HepG2 (cell line): ENCODE measurements around the gene SPECC1L. TPM values are rescaled to one million over a fixed set of nuclear protein-coding genes. Genes with fewer than 3 reads are reported as not detected.

Experiments used
- ATAC-seq: fragments of 200-7000 bp; cut with Tn5 transposase; 3 replicates; pipeline ENCODE4 v1.9.1; 2020; ENCODE audit warnings: mild to moderate bottlenecking, moderate library complexity
- BruUV-seq: library from RNA; stranded (reverse); fragments of 400-500 nt; replicated peaks from 2 replicates; lab custom pipeline; 2021; lab: Mats Ljungman, UMichigan
- CTCF ChIA-PET: fragments of 300-600 bp; formaldehyde crosslinking; extraction: SDS; loops from one replicate; lab custom pipeline; 2021; ENCODE audit warnings: low total read pairs, inconsistent platforms, low intra/inter-chr PET ratio; lab: Yijun Ruan, JAX
- POLR2A ChIA-PET: fragments of 350-600 bp; sonication (Branson Sonifier 250); formaldehyde crosslinking; loops from one replicate; lab custom pipeline; 2020; ENCODE audit warnings: antibody characterized with exemption, inconsistent platforms; lab: Yijun Ruan, JAX
- DNase-seq: peaks from one replicate; pipeline ENCODE4 v3.0.0-alpha.2; 2015; ENCODE audit warnings: low spot score
- FAIRE-seq: peaks from 3 replicates; lab custom pipeline; 2011; peaks lifted over from hg19 to GRCh38; lab: Jason Lieb, UNC
- H2AFZ ChIP-seq: one replicate; pipeline ENCODE4 v1.6.1; 2011; ENCODE audit warnings: low read length, inconsistent platforms
- H3K27ac ChIP-seq: fragments of 300-600 bp; 3 replicates; pipeline ENCODE4 v1.8.0; 2011; ENCODE audit warnings: mixed run types, mild to moderate bottlenecking, mixed read lengths, low read length, inconsistent platforms; ENCODE audit not compliant: insufficient read depth; ENCODE audit errors: extremely low read length
- H3K27me3 ChIP-seq, 2 experiments: fragments of 200-600 bp in 1 of 2; 2 replicates in 1 of 2; 3 replicates in 1 of 2; pipeline versions ENCODE4 v1.6.0 to v1.8.0; 2011; ENCODE audit warnings: low read length in 2 of 2, mild to moderate bottlenecking in 2 of 2, moderate library complexity in 2 of 2, inconsistent platforms in 1 of 2; ENCODE audit not compliant: insufficient read depth in 2 of 2, control insufficient read depth in 1 of 2
- H3K36me3 ChIP-seq, 2 experiments: fragments of 200-600 bp in 1 of 2; replicated peaks in 1 of 2; 2 replicates in 1 of 2; 3 replicates in 1 of 2; pipeline versions ENCODE4 v1.5.1 to v1.8.0; 2011; ENCODE audit warnings: low read length in 2 of 2, inconsistent platforms in 1 of 2; ENCODE audit not compliant: insufficient read depth in 2 of 2, control insufficient read depth in 1 of 2
- H3K4me1 ChIP-seq: 2 replicates; pipeline ENCODE4 v1.5.1; 2012; ENCODE audit warnings: low read length, inconsistent platforms; ENCODE audit not compliant: insufficient read depth
- H3K4me2 ChIP-seq: 2 replicates; pipeline ENCODE4 v1.6.0; 2011; ENCODE audit warnings: low read depth, low read length, inconsistent platforms
- H3K4me3 ChIP-seq, 3 experiments: fragments of 200-600 bp in 1 of 3; sonication (generic), shearing (Covaris generic) in 1 of 3; replicated peaks in 1 of 3; 2 replicates each; pipeline ENCODE4 v1.5.1; 2011 to 2016; ENCODE audit warnings: low read length in 3 of 3, inconsistent platforms in 2 of 3, low read depth in 2 of 3, mild to moderate bottlenecking in 2 of 3, control low read depth in 1 of 3, mixed read lengths in 1 of 3; ENCODE audit not compliant: insufficient read depth in 1 of 3
- H3K79me2 ChIP-seq: one replicate; pipeline ENCODE4 v1.6.1; 2011; ENCODE audit warnings: low read length, inconsistent platforms; ENCODE audit not compliant: insufficient read depth
- H3K9ac ChIP-seq: 2 replicates; pipeline ENCODE4 v1.6.0; 2011; ENCODE audit warnings: mild to moderate bottlenecking, low read depth, low read length, inconsistent platforms; ENCODE audit not compliant: insufficient read depth
- H3K9me3 ChIP-seq: 2 replicates; pipeline ENCODE4 v1.5.1; 2012; ENCODE audit warnings: mild to moderate bottlenecking, low read length
- H4K20me1 ChIP-seq: 2 replicates; pipeline ENCODE4 v1.6.0; 2011; ENCODE audit warnings: inconsistent platforms, mild to moderate bottlenecking, low read length, moderate library complexity; ENCODE audit not compliant: insufficient read depth
- BORCS8-MEF2B ChIP-seq: sonication (generic); formaldehyde crosslinking; IDR thresholded peaks from 2 replicates; pipeline ENCODE4 v1.8.0; 2022; ENCODE audit warnings: mild to moderate bottlenecking, missing genetic modification reagents
- ISL2 ChIP-seq: sonication (generic); formaldehyde crosslinking; IDR thresholded peaks from 2 replicates; pipeline ENCODE4 v1.5.0; 2020; ENCODE audit warnings: missing genetic modification reagents
- JUND ChIP-seq: sonication (generic); formaldehyde crosslinking; IDR thresholded peaks from 2 replicates; pipeline ENCODE4 v1.8.0; 2022; ENCODE audit warnings: mild to moderate bottlenecking, missing genetic modification reagents
- PTBP1 ChIP-seq: fragments of 200-400 bp; formaldehyde crosslinking; IDR thresholded peaks from 2 replicates; pipeline ENCODE4 v1.6.1; 2018; ENCODE audit warnings: low read length, low read depth; ENCODE audit not compliant: poor library complexity, severe bottlenecking
- SNAPC4 ChIP-seq: sonication (generic); formaldehyde crosslinking; IDR thresholded peaks from 2 replicates; pipeline ENCODE4 v1.4.0; 2020; ENCODE audit warnings: mild to moderate bottlenecking, missing genetic modification reagents
- TOE1 ChIP-seq: sonication (generic); formaldehyde crosslinking; IDR thresholded peaks from 2 replicates; pipeline ENCODE4 v1.4.0; 2020; ENCODE audit warnings: mild to moderate bottlenecking, missing genetic modification reagents
- ZNF557 ChIP-seq: sonication (generic); formaldehyde crosslinking; IDR thresholded peaks from 2 replicates; pipeline ENCODE4 v1.4.0; 2020; ENCODE audit warnings: missing genetic modification reagents
- ZNF720 ChIP-seq: sonication (generic); formaldehyde crosslinking; IDR thresholded peaks from 2 replicates; pipeline ENCODE4 v1.4.0; 2020; ENCODE audit warnings: missing genetic modification reagents
- ZSCAN30 ChIP-seq: sonication (generic); formaldehyde crosslinking; IDR thresholded peaks from 2 replicates; pipeline ENCODE4 v1.5.0; 2020; ENCODE audit warnings: mild to moderate bottlenecking, missing genetic modification reagents
- WGBS: methylation state at CpG from one replicate; pipeline ENCODE4 v1.1.6; 2017; ENCODE audit warnings: low lambda C conversion rate; 5-methylcytosine and 5-hydroxymethylcytosine counted together
- in situ Hi-C: cut with HindIII; loops from 2 replicates; pipeline ENCODE4 v1.10.0; 2017; ENCODE audit warnings: low pct_unique_long_range_greater_than_20kb; ENCODE audit not compliant: extremely low pct_ligation_motif_present
- intact Hi-C: fragments of 100-400 bp; cut with micrococcal nuclease; formaldehyde crosslinking; loops from one replicate; pipeline ENCODE4 v1.10.0; 2022; ENCODE audit not compliant: unreplicated experiment
- polyA plus RNA-seq, 8 experiments: library from polyadenylated mRNA; depleted of rRNA in 3 of 8; stranded (reverse) in 7 of 8; unstranded in 1 of 8; fragments of >200 nt; fragmentation: Illumina TruSeq in 4 of 8; extraction: Trizol in 4 of 8; gene quantifications; 2 replicates each; pipeline versions ENCODE4 v1.2.1 to v1.2.3, GENCODE V29; 2011 to 2016; ENCODE audit warnings: low read depth in 4 of 8, missing spikeins in 1 of 8, mixed read lengths in 1 of 8; ENCODE audit not compliant: insufficient read depth in 1 of 8
- total RNA-seq, 5 experiments: library from RNA; depleted of rRNA; stranded (reverse); fragments of >200 nt; fragmentation: Illumina TruSeq; extraction: Trizol; gene quantifications; 2 replicates each; pipeline ENCODE4 v1.2.3, GENCODE V29; 2016; ENCODE audit warnings: low read depth in 1 of 5
- TF ChIP-seq, protein P1 (sequence below), 2 experiments: IDR thresholded peaks; 2 replicates each; pipeline ENCODE4 v1.6.1; 2011 to 2012; ENCODE audit warnings: low read length in 2 of 2, borderline replicate concordance in 1 of 2, low read depth in 1 of 2, mild to moderate bottlenecking in 1 of 2, moderate library complexity in 1 of 2

The SPECC1L gene
- total and polyA plus RNA-seq, 2 of the 13 experiments (the other 11 are each of a cell fraction or from before 2014, with no cell fraction given): 14.1 to 30.3 TPM

- no peak for ATAC-seq
- DNase-seq: no peak
- POLR2A ChIA-PET: no interaction called here
- CTCF ChIA-PET: no interaction called here
- TF ChIP-seq PTBP1: no peak
- no peak for TF ChIP-seq ISL2 (CRISPR knock-in tag)
- no peak for TF ChIP-seq SNAPC4
- no peak for TF ChIP-seq TOE1 (CRISPR knock-in tag)
- TF ChIP-seq, protein P1, sequence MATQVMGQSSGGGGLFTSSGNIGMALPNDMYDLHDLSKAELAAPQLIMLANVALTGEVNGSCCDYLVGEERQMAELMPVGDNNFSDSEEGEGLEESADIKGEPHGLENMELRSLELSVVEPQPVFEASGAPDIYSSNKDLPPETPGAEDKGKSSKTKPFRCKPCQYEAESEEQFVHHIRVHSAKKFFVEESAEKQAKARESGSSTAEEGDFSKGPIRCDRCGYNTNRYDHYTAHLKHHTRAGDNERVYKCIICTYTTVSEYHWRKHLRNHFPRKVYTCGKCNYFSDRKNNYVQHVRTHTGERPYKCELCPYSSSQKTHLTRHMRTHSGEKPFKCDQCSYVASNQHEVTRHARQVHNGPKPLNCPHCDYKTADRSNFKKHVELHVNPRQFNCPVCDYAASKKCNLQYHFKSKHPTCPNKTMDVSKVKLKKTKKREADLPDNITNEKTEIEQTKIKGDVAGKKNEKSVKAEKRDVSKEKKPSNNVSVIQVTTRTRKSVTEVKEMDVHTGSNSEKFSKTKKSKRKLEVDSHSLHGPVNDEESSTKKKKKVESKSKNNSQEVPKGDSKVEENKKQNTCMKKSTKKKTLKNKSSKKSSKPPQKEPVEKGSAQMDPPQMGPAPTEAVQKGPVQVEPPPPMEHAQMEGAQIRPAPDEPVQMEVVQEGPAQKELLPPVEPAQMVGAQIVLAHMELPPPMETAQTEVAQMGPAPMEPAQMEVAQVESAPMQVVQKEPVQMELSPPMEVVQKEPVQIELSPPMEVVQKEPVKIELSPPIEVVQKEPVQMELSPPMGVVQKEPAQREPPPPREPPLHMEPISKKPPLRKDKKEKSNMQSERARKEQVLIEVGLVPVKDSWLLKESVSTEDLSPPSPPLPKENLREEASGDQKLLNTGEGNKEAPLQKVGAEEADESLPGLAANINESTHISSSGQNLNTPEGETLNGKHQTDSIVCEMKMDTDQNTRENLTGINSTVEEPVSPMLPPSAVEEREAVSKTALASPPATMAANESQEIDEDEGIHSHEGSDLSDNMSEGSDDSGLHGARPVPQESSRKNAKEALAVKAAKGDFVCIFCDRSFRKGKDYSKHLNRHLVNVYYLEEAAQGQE (IDR thresholded peaks at IDR 0.05; ENCODE audit: borderline replicate concordance in 1 of 2, low read depth in 1 of 2, low read length in 2 of 2): no peak
- no peak for TF ChIP-seq ZNF557 (CRISPR knock-in tag)
- no peak for TF ChIP-seq BORCS8-MEF2B (CRISPR knock-in tag)
- TF ChIP-seq JUND (CRISPR knock-in tag): no peak
- TF ChIP-seq ZNF720 (CRISPR knock-in tag): no peak
- no peak for TF ChIP-seq ZSCAN30
- H3K79me2 ChIP-seq: no peaks in the 10 kb centered on the region
- no peak overlapping the region for H3K27ac ChIP-seq
- no peak overlapping the region for H3K9ac ChIP-seq
- no peak overlapping the region for H3K4me2 ChIP-seq
- H3K9me3 ChIP-seq: no peaks in the 10 kb centered on the region
- WGBS: 100% methylated on average over 2 of the region's 2 CpGs
- intact Hi-C loops (no loop called here), in situ Hi-C loops (no loop called here)
- BruUV-seq: no TSS peak
- FAIRE-seq: no peak
- no peaks in the 10 kb centered on the region for H3K27me3 ChIP-seq
- H3K4me3 ChIP-seq: no peak overlapping the region
- H3K36me3 ChIP-seq: peaks cover 2 to 36% of the 10 kb centered on the region in 2 experiments; a peak in 4 of 5 replicates
- no peak overlapping the region for H2AFZ ChIP-seq
- H4K20me1 ChIP-seq: no peaks in the 10 kb centered on the region; the same call in 1 of the 2 replicates
- H3K4me1 ChIP-seq: no peaks in the 10 kb centered on the region
These were observed 108.9 kb downstream of the SPECC1L start for GRCh38 chr22:24379536-24379935.
